Measurements from ENCODE around the gene SYCP3.

DNA sequence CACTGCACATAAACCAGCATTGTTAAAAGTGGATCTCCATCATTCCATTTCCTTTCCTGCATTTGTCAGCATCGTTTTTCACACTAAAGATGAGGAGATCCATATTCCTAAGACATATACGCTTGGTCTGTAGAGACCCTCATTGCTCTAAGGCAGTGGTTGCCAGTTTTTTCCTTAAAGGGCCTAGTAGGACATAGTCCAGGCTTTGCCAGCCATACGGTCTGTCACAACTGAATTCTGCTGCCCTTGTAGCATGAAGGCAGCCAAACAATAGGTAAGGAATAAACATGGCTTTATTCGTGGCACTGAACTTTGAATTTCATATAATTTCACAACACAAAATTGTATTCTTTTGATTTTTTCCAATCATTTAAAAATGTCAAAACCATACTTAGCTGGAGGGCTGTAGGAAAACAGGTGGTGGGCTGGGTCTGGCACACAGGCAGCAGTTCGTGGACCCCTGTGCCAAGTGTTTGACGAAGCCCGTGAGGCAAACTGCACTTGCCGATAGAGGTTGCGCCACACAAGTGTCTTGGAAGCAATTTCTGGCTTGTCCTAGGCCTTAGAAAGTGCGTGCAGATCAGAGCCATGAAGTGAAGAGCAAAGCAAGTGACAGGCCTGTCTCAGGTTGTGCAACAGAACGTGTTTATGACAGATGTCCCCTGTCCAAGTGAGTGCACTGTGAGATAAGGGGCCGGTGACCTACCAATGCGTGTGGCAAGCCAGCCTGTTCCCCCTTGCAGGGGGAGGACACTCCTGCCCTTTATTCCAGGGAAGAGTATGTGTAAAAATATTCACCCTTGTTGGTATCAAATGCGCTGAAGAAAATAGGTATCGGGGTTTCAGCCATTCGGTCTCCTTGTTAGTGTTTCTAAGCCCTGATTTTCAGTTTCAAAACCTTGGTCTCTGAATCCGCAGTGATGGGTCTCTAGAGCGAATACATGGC lies 42.7 kb downstream of the SYCP3 start:
- TF ChIP-seq, protein P1, sequence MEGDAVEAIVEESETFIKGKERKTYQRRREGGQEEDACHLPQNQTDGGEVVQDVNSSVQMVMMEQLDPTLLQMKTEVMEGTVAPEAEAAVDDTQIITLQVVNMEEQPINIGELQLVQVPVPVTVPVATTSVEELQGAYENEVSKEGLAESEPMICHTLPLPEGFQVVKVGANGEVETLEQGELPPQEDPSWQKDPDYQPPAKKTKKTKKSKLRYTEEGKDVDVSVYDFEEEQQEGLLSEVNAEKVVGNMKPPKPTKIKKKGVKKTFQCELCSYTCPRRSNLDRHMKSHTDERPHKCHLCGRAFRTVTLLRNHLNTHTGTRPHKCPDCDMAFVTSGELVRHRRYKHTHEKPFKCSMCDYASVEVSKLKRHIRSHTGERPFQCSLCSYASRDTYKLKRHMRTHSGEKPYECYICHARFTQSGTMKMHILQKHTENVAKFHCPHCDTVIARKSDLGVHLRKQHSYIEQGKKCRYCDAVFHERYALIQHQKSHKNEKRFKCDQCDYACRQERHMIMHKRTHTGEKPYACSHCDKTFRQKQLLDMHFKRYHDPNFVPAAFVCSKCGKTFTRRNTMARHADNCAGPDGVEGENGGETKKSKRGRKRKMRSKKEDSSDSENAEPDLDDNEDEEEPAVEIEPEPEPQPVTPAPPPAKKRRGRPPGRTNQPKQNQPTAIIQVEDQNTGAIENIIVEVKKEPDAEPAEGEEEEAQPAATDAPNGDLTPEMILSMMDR (conservative IDR thresholded peaks at IDR 0.05 in 1 of 2, IDR thresholded peaks at IDR 0.05 in 1 of 2; ENCODE audit: extremely low read depth in 1 of 2, insufficient read depth in 1 of 2, low read depth in 1 of 2, low read length in 2 of 2): no peak
- no peak for TF ChIP-seq EZH2 (IDR thresholded peaks at IDR 0.05; ENCODE audit: borderline replicate concordance, low read length)
